HG03439 (cell line): ENCODE results near the gene M1AP.
"Not testable (repeated sequence)": the region's sequence is repeated elsewhere in the genome, so short reads cannot be mapped to it uniquely, and the experiment has no call there.

Experiments
- ATAC-seq: cut with Tn5 transposase; IDR thresholded peaks from one replicate; pipeline ENCODE4 v1.9.1; 2021; ENCODE audit warnings: mild to moderate bottlenecking, moderate library complexity; ENCODE audit not compliant: unreplicated experiment

Gene M1AP

GRCh38 chr2:74569686-74570085 lies 78.4 kb downstream of the M1AP start:
- ATAC-seq: no peak

- ATAC-seq: no peak
Measured at GRCh38 chr2:74567881-74568280, 80.2 kb downstream of the M1AP start.

- ATAC-seq: no peak
Measured at GRCh38 chr2:74566754-74567085, 81.4 kb downstream of the M1AP start.

- no peak for ATAC-seq
Measured at GRCh38 chr2:74566076-74566753, 81.9 kb downstream of the M1AP start.

GRCh38 chr2:74564222-74564621 lies 83.9 kb downstream of the M1AP start:
- ATAC-seq: no peak

GRCh38 chr2:74562126-74562775 lies 85.9 kb downstream of the M1AP start:
- no peak for ATAC-seq

GRCh38 chr2:74561022-74561421 lies 87.1 kb downstream of the M1AP start:
- not testable (repeated sequence) for ATAC-seq

- no peak for ATAC-seq
Measured at GRCh38 chr2:74560591-74560990, 87.5 kb downstream of the M1AP start.

- no peak for ATAC-seq
Measured at GRCh38 chr2:74559912-74560311, 88.2 kb downstream of the M1AP start.

GRCh38 chr2:74558284-74559230 lies 89.6 kb downstream of the M1AP start:
- ATAC-seq: no peak

- ATAC-seq: no peak
Measured at GRCh38 chr2:74556831-74557370, 91.2 kb downstream of the M1AP start.

- no peak for ATAC-seq
Measured at GRCh38 chr2:74556159-74556558, 92.0 kb downstream of the M1AP start.

- ATAC-seq: no peak
Measured at GRCh38 chr2:74555610-74556103, 92.5 kb downstream of the M1AP start.

- ATAC-seq: peak; percentile 40
Measured at GRCh38 chr2:74554820-74555531, 93.2 kb downstream of the M1AP start.

- ATAC-seq: peak; percentile 53
Measured at GRCh38 chr2:74553892-74554819, 94.0 kb downstream of the M1AP start, which contains the start of the genes DOK1 and LOXL3. Gene DOK1, plus strand, starts transcription at chr2:74554720. Its CDS starts 35 bp downstream, at chr2:74554755. Gene LOXL3, minus strand, starts transcription at chr2:74553942. Its CDS starts 1,308 bp downstream, at chr2:74552634.

- ATAC-seq: no peak
Measured at GRCh38 chr2:74552914-74553811, 95.0 kb downstream of the M1AP start.

GRCh38 chr2:74551942-74552913 lies 95.9 kb downstream of the M1AP start:
- no peak for ATAC-seq
